GM12891 (cell line): ENCODE results near the gene RAB6B.

Experiments used
- DNase-seq: peaks from one replicate; pipeline ENCODE4 v3.0.0; 2011; ENCODE audit warnings: low spot score; ENCODE audit not compliant: insufficient read length
- FAIRE-seq: peaks from 2 replicates; lab custom pipeline; 2011; peaks lifted over from hg19 to GRCh38; lab: Jason Lieb, UNC
- PAX5 ChIP-seq: IDR thresholded peaks from 2 replicates; pipeline ENCODE4 v1.6.1; 2011; ENCODE audit warnings: low read length, moderate library complexity, mild to moderate bottlenecking; ENCODE audit not compliant: insufficient read depth, severe bottlenecking
- POLR2A ChIP-seq: IDR thresholded peaks from 2 replicates; pipeline ENCODE4 v1.6.1; 2011; ENCODE audit warnings: low read depth, low read length, control low read depth
- POLR2AphosphoS5 ChIP-seq: IDR thresholded peaks from 2 replicates; pipeline ENCODE4 v1.6.1; 2011; ENCODE audit warnings: low read depth, low read length, control low read depth
- POU2F2 ChIP-seq: IDR thresholded peaks from 2 replicates; pipeline ENCODE4 v1.6.1; 2011; ENCODE audit warnings: low read depth, mild to moderate bottlenecking, control low read depth, low read length, moderate library complexity
- SPI1 ChIP-seq: IDR thresholded peaks from 2 replicates; pipeline ENCODE4 v1.6.1; 2011; ENCODE audit warnings: low read depth, low read length, control low read depth
- TAF1 ChIP-seq: IDR thresholded peaks from 2 replicates; pipeline ENCODE4 v1.6.1; 2011; ENCODE audit warnings: low read depth, low read length, control low read depth

Gene RAB6B

DNA sequence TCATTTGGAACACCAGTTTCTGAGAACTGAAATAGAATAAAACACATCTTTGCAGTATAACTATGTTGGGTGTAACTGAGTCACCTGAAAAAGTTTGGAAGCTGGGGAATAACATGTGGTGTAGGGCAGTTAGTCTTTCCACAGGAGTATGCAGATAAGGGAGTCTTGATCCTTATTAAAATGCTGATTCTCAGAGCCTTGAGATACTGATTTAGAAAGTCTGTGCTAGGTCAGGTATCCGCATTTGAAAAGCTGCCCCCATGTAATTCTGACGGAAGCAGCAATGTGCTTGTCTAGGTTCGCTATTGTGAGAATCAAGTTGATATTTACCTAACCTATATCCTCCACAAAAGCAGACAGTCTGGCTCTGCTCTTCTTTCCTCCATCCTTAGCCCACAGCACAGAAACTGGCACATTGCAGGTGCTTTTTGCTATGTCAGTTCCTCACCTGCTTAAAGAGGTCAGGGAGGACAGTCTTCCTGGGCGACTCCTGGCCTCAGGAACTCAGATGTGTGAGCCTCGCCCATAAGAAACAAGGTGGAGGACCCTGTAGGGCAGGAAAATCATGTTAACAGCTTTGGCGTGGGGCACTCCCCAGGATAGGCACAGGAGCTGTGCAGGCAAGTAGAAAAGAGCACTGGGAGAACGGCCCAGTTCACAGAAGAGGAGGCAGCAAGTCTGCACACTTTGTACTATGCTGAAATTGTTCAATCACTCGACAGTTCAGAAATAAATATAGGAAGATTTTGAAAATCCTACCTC lies 117.7 kb downstream of the RAB6B start:
- no peak for DNase-seq
- no peak for FAIRE-seq
- no peak for TF ChIP-seq POLR2A
- TF ChIP-seq POLR2AphosphoS5, result no peak
- no peak for TF ChIP-seq SPI1
- no peak for TF ChIP-seq PAX5
- TF ChIP-seq TAF1, result no peak
- TF ChIP-seq POU2F2, result no peak

DNA sequence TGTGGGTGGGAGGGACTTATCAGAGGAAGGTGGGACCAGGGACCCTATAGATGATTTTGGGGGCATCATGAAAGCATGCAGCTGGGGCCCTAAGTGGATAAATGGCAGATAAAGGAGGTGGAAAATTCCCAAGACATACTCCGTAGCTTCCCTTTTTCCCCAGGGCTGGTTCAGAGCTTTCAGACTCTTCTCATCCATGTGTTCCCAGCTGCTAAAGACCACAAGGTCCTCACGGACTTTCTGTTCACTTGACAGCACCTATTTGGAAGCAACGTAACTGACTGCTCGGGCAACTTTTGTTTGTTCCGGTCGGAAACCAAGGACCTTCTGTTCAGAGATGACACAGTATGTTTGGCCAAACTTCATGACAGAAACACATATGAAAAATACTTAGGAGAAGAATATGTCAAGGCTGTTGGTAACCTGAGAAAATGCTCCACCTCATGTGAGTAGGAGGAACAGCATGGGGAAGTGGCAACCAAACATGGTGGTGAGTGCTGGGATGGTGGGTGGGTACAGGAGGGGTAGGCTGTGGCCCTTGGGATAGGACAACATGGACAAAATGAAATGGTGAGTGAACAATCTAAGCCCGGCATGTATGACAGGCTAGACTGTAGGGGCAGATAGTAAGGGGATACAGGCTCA lies 118.8 kb downstream of the RAB6B start:
- no peak for FAIRE-seq
- TF ChIP-seq PAX5 (no peak), POLR2A (no peak), TAF1 (no peak), POLR2AphosphoS5 (no peak), SPI1 (0 out of 2 replicates have a peak, but pooled peaks have one; percentile 13)
- no peak for DNase-seq

DNA sequence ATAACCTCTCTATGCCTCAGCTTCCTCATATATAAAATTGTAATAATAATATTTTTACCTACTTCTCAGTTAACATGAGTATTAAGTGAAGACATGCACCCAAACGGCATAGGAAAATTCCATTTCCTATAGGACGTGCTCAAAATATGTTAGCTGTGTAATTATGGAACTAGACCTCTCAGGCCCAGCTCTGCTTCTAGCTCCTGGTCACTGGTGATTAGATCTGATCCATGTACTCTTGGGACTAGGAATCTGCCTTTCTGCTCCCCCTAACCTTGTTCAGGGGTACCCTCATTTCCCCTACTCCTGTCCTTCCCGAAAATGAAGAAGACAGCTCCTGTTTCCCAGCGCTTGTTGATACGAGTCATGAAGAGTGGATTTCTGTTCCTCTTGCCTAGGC lies 119.8 kb downstream of the RAB6B start:
- no peak for DNase-seq
- no peak for TF ChIP-seq PAX5
- no peak for TF ChIP-seq POU2F2
- TF ChIP-seq POLR2AphosphoS5, result no peak
- TF ChIP-seq TAF1, result no peak
- TF ChIP-seq SPI1, result no peak
- no peak for TF ChIP-seq POLR2A
- no peak for FAIRE-seq

DNA sequence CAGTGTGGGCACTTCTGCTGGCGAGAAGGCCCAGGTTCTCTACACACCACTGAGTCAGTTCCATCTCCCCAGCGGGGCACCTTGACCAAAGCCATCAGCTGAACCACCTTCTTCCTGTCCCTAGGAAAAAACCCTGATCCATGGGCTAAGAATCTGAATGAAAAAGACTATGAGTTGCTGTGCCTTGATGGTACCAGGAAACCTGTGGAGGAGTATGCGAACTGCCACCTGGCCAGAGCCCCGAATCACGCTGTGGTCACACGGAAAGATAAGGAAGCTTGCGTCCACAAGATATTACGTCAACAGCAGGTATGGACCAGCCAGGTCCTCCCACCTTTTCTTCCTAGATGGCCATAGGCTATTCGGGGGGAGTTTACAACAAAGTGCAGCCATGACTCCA lies 120.4 kb downstream of the RAB6B start:
- TF ChIP-seq POLR2AphosphoS5 (no peak), PAX5 (no peak), SPI1 (no peak), POLR2A (no peak), TAF1 (no peak), POU2F2 (no peak)
- FAIRE-seq, result no peak
- DNase-seq, result no peak
